Measurements from ENCODE around the gene PIAS1. TPM values are rescaled to one million over a fixed set of nuclear protein-coding genes. Genes with fewer than 3 reads are reported as not detected.

The PIAS1 gene
- total RNA-seq, 1 donor from 2014 or later = 6.8 TPM

DNA sequence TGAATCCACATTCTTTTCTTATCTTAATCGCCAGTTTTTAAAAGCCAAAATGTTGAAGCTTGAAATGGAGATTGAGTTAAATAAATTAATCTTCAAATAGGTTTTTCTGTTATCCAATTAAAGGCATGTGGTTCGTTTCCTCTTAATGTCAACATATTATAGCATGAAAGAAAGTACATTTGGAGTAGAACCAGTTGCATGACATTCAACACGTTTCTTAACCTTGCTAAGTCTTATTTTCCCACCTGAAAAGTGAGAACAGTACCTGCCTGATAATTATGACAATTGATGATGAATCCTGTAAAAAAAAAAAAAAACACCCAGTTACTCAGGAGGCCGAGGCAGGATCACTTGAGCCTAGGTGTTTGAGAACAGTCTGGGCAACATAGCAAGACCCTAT, 29.3 kb downstream of the PIAS1 start:
- DNase-seq (ENCODE audit: low read depth) = no peak
- no peak for FAIRE-seq

DNA sequence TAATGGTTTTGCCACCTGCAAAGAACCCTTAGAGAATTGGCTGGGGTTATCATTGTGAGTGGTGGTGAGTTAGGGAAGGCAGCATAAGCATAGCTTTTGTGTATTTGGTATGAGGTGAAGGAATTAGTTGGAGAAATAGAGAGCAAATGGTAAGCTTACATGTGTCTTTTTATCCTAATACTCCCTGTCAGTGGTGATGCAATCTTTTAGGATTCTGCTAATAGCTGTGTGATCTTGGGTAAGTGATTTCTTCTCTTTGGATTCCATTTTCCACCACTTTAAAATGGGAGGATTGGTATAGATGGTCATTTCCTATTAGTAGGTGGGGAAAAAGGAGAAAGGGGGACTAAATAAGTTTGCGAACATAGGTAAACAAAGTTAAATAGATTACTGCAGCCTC, 30.9 kb downstream of the PIAS1 start:
- Histone ChIP-seq H3K4me3 (ENCODE audit: low read depth, low read length) (no peak overlapping the region), H3K27me3 (ENCODE audit: control insufficient read depth, insufficient read depth, low read length) (no peaks in the 10 kb centered on the region), H3K36me3 (ENCODE audit: control insufficient read depth, insufficient read depth, low read length) (peaks cover 2% of the 10 kb centered on the region)
- DNase-seq (ENCODE audit: low read depth) = no peak
- no peak for TF ChIP-seq CTCF (IDR thresholded peaks at IDR 0.05; ENCODE audit: insufficient read depth, low read length, severe bottlenecking)
- no peak for FAIRE-seq

More for the DNA sequence above, 29.3 kb downstream of the PIAS1 start:
- H3K4me3 ChIP-seq (ENCODE audit: low read depth, low read length) = no peak overlapping the region
- no peak for TF ChIP-seq CTCF (IDR thresholded peaks at IDR 0.05; ENCODE audit: insufficient read depth, low read length, severe bottlenecking)
- H3K27me3 ChIP-seq (ENCODE audit: control insufficient read depth, insufficient read depth, low read length) = no peaks in the 10 kb centered on the region
- H3K36me3 ChIP-seq (ENCODE audit: control insufficient read depth, insufficient read depth, low read length) = no peaks in the 10 kb centered on the region

DNA sequence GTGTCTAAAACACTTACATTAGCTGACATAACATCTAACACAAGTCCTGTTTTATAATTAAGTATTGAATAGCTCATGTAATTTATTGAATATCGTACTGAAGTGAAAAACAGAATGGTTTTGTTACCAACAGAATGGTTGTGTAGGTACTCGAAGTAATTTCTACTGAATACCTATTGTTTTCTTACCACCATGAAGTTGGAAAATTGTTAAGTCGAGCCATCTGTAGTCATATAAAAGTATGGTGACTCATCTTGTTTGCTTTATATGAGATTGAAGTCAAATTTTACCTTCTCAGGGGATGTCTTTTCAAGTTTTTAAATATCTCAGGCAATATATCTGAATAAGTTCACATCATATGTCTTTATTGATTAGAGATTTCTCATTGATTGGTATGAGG, 37.6 kb downstream of the PIAS1 start:
- Histone ChIP-seq H3K36me3 (ENCODE audit: control insufficient read depth, insufficient read depth, low read length) (peaks cover 2% of the 10 kb centered on the region), H3K27me3 (ENCODE audit: control insufficient read depth, insufficient read depth, low read length) (no peaks in the 10 kb centered on the region), H3K4me3 (ENCODE audit: low read depth, low read length) (no peak overlapping the region)
- no peak for FAIRE-seq
- DNase-seq (ENCODE audit: low read depth) = no peak
- TF ChIP-seq CTCF (IDR thresholded peaks at IDR 0.05; ENCODE audit: insufficient read depth, low read length, severe bottlenecking) = no peak

DNA sequence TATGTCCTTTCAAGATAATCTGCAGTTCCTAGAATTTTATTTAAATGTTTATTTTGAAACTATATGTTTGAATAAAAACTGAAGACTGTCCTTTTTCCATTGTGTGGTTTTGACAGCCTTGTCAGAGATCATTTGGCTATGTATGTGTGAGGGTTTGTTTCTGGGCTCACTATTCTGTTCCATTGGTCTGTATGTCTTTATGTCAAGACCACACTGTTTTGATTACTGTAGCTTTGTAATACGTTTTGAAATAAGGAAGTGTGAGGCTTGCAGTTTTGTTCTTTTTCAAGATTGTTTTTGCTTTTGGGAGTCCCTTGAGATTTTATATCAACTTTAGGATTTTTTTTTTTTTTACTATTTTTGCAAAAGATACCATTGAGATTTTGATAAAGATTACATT, 42.0 kb downstream of the PIAS1 start:
- no peak for FAIRE-seq
- no peak for TF ChIP-seq CTCF (IDR thresholded peaks at IDR 0.05; ENCODE audit: insufficient read depth, low read length, severe bottlenecking)
- no peak overlapping the region for H3K4me3 ChIP-seq (ENCODE audit: low read depth, low read length)
- no peak for DNase-seq (ENCODE audit: low read depth)
- no peaks in the 10 kb centered on the region for H3K36me3 ChIP-seq (ENCODE audit: control insufficient read depth, insufficient read depth, low read length)
- no peaks in the 10 kb centered on the region for H3K27me3 ChIP-seq (ENCODE audit: control insufficient read depth, insufficient read depth, low read length)

- Histone ChIP-seq H3K27me3 (ENCODE audit: control insufficient read depth, insufficient read depth, low read length) (no peaks in the 10 kb centered on the region), H3K36me3 (ENCODE audit: control insufficient read depth, insufficient read depth, low read length) (no peaks in the 10 kb centered on the region), H3K4me3 (ENCODE audit: low read depth, low read length) (no peak overlapping the region)
- FAIRE-seq = no peak
- DNase-seq (ENCODE audit: low read depth) = no peak
- TF ChIP-seq CTCF (IDR thresholded peaks at IDR 0.05; ENCODE audit: insufficient read depth, low read length, severe bottlenecking) = no peak
These were observed 42.9 kb downstream of the PIAS1 start for GRCh38 chr15:68097029-68097428.

DNA sequence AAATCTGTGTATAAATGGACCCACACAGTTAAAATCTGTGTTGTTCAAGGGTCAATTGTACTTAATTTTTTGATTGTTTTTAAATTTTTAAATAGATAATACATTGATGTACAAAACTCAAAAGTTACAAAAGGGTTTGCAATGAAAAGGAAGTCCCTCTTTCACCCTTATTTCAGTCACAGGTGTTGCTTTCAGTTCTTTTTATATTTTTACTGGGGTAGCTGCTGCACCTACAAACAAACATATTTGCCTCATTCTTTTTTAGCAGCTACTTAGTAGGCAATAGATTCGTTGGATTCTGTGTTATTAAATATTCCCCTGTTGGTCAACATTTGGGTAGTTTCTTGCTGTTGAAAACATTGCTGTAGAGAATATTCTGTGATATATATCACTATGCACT, 44.4 kb downstream of the PIAS1 start:
- Histone ChIP-seq H3K36me3 (ENCODE audit: control insufficient read depth, insufficient read depth, low read length) (no peaks in the 10 kb centered on the region), H3K4me3 (ENCODE audit: low read depth, low read length) (no peak overlapping the region), H3K27me3 (ENCODE audit: control insufficient read depth, insufficient read depth, low read length) (no peaks in the 10 kb centered on the region)
- FAIRE-seq (no peak), DNase-seq (ENCODE audit: low read depth) (no peak)
- no peak for TF ChIP-seq CTCF (IDR thresholded peaks at IDR 0.05; ENCODE audit: insufficient read depth, low read length, severe bottlenecking)

Data from bronchial epithelial cell (primary cell).